Measurements from ENCODE around the gene SRGAP2B.
"Not testable (repeated sequence)": the region's sequence is repeated elsewhere in the genome, so short reads cannot be mapped to it uniquely, and the experiment has no call there.

The SRGAP2B gene

GRCh38 chr1:145008388-145008787 lies 86.7 kb downstream of the SRGAP2B start:
- CTCF ChIA-PET, POLR2A ChIA-PET: not testable (repeated sequence)

DNA sequence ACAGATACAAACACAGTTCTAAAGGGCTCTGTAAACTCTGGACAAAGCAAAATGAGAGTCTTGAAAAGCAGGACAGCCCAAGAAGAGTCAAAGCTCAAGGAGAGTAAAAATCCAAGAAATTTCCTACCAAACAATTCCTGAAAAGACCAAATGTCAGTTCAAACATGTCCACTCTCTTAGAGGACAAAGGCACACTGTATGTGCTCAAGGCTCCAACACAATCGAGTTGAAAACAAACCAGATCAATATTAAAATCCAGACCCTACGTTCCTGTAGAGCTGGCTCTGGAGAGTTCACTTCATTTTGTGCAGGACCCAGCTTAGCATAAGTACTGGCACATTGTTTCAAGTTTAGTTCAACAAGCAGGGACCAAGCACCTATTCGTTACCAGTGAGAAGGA lies 90.0 kb downstream of the SRGAP2B start:
- POLR2A ChIA-PET; CTCF ChIA-PET; DNase-seq (ENCODE audit: extremely low spot score): not testable (repeated sequence)

More at GRCh38 chr1:145008388-145008787, 86.7 kb downstream of the SRGAP2B start:
- DNase-seq (ENCODE audit: extremely low spot score) = not testable (repeated sequence)

- POLR2A ChIA-PET; DNase-seq (ENCODE audit: extremely low spot score); CTCF ChIA-PET: not testable (repeated sequence)
Measured at GRCh38 chr1:145001381-145001780, 93.7 kb downstream of the SRGAP2B start.

- CTCF ChIA-PET; POLR2A ChIA-PET; DNase-seq (ENCODE audit: extremely low spot score): not testable (repeated sequence)
Measured at GRCh38 chr1:145000743-145001326, 94.3 kb downstream of the SRGAP2B start.

DNA sequence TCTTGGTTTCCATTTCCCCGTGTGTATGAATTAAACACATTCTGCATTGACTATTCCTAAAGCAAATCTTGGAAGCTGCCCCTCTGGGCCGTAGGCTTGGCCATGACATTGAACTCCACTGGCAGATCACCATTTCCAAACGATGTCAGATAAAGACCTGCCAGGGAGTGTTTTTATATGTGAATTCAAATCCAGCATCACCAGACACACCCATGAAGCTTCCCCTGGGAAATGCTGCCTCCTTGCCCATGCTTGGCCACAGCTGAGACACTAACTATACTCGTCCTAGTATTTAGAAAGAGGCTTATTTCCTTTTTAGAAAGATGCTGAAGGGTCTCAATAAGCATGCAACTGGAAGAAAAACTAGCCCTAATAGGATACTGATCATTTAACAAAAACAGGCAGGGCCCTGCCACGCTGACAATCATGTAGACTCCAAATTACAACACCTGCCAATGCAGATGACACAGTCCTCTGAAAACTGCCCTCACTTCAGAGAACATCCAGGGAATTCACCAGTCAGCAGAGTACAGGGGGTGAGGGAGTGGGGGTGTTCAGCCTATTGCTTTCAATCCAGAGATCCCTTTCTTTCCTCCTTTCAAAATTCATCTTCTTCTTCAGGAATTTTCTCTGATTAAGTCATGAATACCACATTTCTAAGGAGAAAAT lies 94.9 kb downstream of the SRGAP2B start:
- CTCF ChIA-PET; DNase-seq (ENCODE audit: extremely low spot score); POLR2A ChIA-PET: not testable (repeated sequence)

GRCh38 chr1:144998981-144999273 lies 96.2 kb downstream of the SRGAP2B start:
- CTCF ChIA-PET; DNase-seq (ENCODE audit: extremely low spot score); POLR2A ChIA-PET: not testable (repeated sequence)

- POLR2A ChIA-PET; CTCF ChIA-PET; DNase-seq (ENCODE audit: extremely low spot score): not testable (repeated sequence)
Measured at GRCh38 chr1:144998134-144998980, 96.8 kb downstream of the SRGAP2B start.

GRCh38 chr1:144995833-144996410 lies 99.2 kb downstream of the SRGAP2B start:
- CTCF ChIA-PET; DNase-seq (ENCODE audit: extremely low spot score); POLR2A ChIA-PET: not testable (repeated sequence)

GRCh38 chr1:144992915-144993314 lies 102.2 kb downstream of the SRGAP2B start:
- DNase-seq (ENCODE audit: extremely low spot score); CTCF ChIA-PET; POLR2A ChIA-PET: not testable (repeated sequence)

DNA sequence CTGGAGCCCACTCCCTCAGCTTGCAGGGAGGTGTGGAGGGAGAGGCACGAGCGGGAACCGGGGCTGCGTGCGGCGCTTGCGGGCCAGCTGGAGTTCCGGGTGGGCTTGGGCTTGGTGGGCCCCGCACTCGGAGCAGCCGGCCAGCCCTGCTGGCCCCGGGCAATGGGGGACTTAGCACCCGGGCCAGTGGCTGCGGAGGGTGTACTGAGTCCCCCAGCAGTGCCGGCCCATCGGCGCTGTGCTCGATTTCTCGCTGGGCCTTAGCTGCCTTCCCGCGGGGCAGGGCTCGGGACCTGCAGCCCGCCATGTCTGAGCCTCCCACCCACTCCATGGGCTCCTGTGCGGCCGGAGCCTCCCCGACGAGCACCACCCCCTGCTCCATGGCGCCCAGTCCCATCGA lies 104.5 kb downstream of the SRGAP2B start:
- DNase-seq (ENCODE audit: extremely low spot score); POLR2A ChIA-PET; CTCF ChIA-PET: not testable (repeated sequence)

- POLR2A ChIA-PET; CTCF ChIA-PET; DNase-seq (ENCODE audit: extremely low spot score): not testable (repeated sequence)
Measured at GRCh38 chr1:144987131-144987530, 108.0 kb downstream of the SRGAP2B start.

GRCh38 chr1:144986171-144986860 lies 108.8 kb downstream of the SRGAP2B start:
- DNase-seq (ENCODE audit: extremely low spot score); POLR2A ChIA-PET; CTCF ChIA-PET: not testable (repeated sequence)

DNA sequence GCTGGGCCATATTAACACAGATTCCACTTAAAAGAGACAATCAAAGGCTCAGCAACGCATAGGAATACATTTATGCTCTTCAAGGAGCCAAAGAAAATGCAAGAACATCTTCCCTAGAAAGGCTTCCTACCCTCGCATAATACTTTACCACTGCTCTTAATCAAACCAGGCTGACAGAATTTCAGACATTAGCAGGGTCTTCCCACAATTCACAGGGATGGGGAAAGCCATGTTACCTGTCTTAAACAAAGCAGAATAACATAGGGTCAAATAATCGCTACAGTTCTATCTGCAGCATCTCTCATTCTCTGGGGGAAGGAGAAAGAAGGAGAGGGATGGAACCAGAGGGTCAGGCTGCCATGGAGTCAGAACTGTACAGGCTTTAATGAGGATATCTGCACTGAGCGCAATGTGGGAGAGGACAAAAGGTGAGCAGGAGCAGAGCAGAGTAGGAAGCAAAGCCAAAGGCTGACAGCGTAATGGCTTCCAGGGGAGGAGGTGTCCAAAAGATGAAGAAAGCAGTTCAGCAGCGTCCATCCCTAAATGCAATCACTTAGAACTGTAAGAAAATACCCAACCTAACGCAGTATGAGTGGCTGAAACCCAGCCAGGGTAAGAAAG lies 109.5 kb downstream of the SRGAP2B start:
- DNase-seq (ENCODE audit: extremely low spot score); CTCF ChIA-PET; POLR2A ChIA-PET: not testable (repeated sequence)

GRCh38 chr1:144982802-144983525 lies 112.2 kb downstream of the SRGAP2B start:
- POLR2A ChIA-PET; DNase-seq (ENCODE audit: extremely low spot score); CTCF ChIA-PET: not testable (repeated sequence)

GRCh38 chr1:144981157-144981556 lies 114.0 kb downstream of the SRGAP2B start:
- CTCF ChIA-PET; DNase-seq (ENCODE audit: extremely low spot score); POLR2A ChIA-PET: not testable (repeated sequence)

- POLR2A ChIA-PET; CTCF ChIA-PET; DNase-seq (ENCODE audit: extremely low spot score): not testable (repeated sequence)
Measured at GRCh38 chr1:144979960-144980595, 115.0 kb downstream of the SRGAP2B start.

DNA sequence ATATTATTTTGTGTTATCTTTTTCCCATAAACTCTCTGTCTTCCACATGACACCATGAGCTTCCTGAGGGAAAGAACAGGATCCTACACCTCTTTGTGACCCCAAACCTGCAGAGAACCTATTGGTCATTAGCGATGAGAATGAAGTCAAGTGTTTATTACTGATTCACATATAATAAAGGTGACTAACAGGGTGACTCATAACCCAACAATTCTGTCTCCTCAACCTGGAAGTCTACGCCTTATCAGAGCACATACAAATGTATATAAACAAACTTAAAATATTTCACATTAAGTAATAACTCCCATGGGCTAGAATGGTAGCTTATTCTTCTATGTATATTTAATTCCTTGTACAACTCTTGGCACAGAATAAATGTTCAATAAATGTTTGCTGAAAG lies 117.3 kb downstream of the SRGAP2B start:
- POLR2A ChIA-PET; CTCF ChIA-PET; DNase-seq (ENCODE audit: extremely low spot score): not testable (repeated sequence)
